T47D (cell line): ENCODE measurements around the gene DENND10.
"Not testable (repeated sequence)": the region's sequence is repeated elsewhere in the genome, so short reads cannot be mapped to it uniquely, and the experiment has no call there.

Experiments
- DNase-seq, 2 experiments: peaks; one replicate each; pipeline versions ENCODE4 v3.0.0 to v3.0.0-alpha.2; 2011 to 2012; ENCODE audit warnings: low read depth in 1 of 2, low spot score in 1 of 2
- JUND ChIP-seq: IDR thresholded peaks from 2 replicates; pipeline ENCODE4 v1.6.1; 2012; ENCODE audit warnings: low read depth
- in situ Hi-C: cut with HindIII; loops from 2 replicates; pipeline ENCODE4 v1.10.0; 2016; ENCODE audit warnings: low sequenced_read_pairs, low pct_unique_long_range_greater_than_20kb

DENND10 gene

GRCh38 chr10:119103241-119103902 lies 541 bp upstream of the DENND10 start:
- no peak for TF ChIP-seq JUND
- in situ Hi-C loops = no loop called here
- no peak for DNase-seq

- in situ Hi-C loops = no loop called here
- no peak for DNase-seq
- TF ChIP-seq JUND = no peak
Measured at GRCh38 chr10:119104654-119105015, 722 bp downstream of the DENND10 start.

GRCh38 chr10:119105155-119105554 lies 1.2 kb downstream of the DENND10 start:
- in situ Hi-C loops = no loop called here
- no peak for DNase-seq
- TF ChIP-seq JUND = no peak

- DNase-seq, in situ Hi-C loops: not testable (repeated sequence)
Measured at GRCh38 chr10:119105899-119106298, 2.0 kb downstream of the DENND10 start.

GRCh38 chr10:119107106-119107505 lies 3.2 kb downstream of the DENND10 start:
- in situ Hi-C loops, DNase-seq: not testable (repeated sequence)

GRCh38 chr10:119107771-119108170 lies 3.9 kb downstream of the DENND10 start:
- in situ Hi-C loops = not testable (repeated sequence)

GRCh38 chr10:119112056-119112455 lies 8.1 kb downstream of the DENND10 start:
- no peak for DNase-seq
- no peak for TF ChIP-seq JUND
- in situ Hi-C loops = no loop called here

More at GRCh38 chr10:119107771-119108170, 3.9 kb downstream of the DENND10 start:
- not testable (repeated sequence) for DNase-seq

- no peak for TF ChIP-seq JUND
- in situ Hi-C loops = no loop called here
- no peak for DNase-seq
Measured at GRCh38 chr10:119113751-119114732, 10.1 kb downstream of the DENND10 start.

GRCh38 chr10:119115926-119116325 lies 12.0 kb downstream of the DENND10 start:
- no peak for DNase-seq
- in situ Hi-C loops = no loop called here
- no peak for TF ChIP-seq JUND

- TF ChIP-seq JUND = no peak
- in situ Hi-C loops = no loop called here
- no peak for DNase-seq
Measured at GRCh38 chr10:119116326-119116951, 12.5 kb downstream of the DENND10 start.

- in situ Hi-C loops = no loop called here
- TF ChIP-seq JUND = no peak
- no peak for DNase-seq
Measured at GRCh38 chr10:119118231-119118630, 14.3 kb downstream of the DENND10 start.

GRCh38 chr10:119119400-119119799 lies 15.5 kb downstream of the DENND10 start:
- in situ Hi-C loops = no loop called here
- no peak for TF ChIP-seq JUND
- no peak for DNase-seq

GRCh38 chr10:119120413-119120867 lies 16.5 kb downstream of the DENND10 start:
- TF ChIP-seq JUND = no peak
- in situ Hi-C loops = no loop called here
- DNase-seq = no peak
